OCI-LY1 (cell line): ENCODE results near the gene BLOC1S1.
A peak's percentile ranks its signal among the peaks of the same experiment; 100 is the strongest.

ENCODE experiments used
- H2AFZ ChIP-seq: fragments of 200-600 bp; sonication (generic), shearing (Covaris generic); 2 replicates; pipeline ENCODE4 v1.6.0; 2014; ENCODE audit warnings: antibody characterized with exemption, mild to moderate bottlenecking, low read length
- H3F3A ChIP-seq: fragments of 200-600 bp; sonication (generic), shearing (Covaris generic); 2 replicates; pipeline ENCODE4 v1.6.0; 2014; ENCODE audit warnings: mild to moderate bottlenecking, antibody characterized with exemption, low read length, moderate library complexity; ENCODE audit not compliant: insufficient read depth
- H3K27ac ChIP-seq: fragments of 200-600 bp; sonication (generic); 2 replicates; pipeline ENCODE4 v1.5.1; 2014; ENCODE audit warnings: low read length, mixed run types, mild to moderate bottlenecking, low read depth; ENCODE audit not compliant: poor library complexity, severe bottlenecking
- H3K27me3 ChIP-seq: fragments of 200-600 bp; sonication (generic); 2 replicates; pipeline ENCODE4 v1.6.0; 2014; ENCODE audit warnings: antibody characterized with exemption, mild to moderate bottlenecking, low read length, moderate library complexity; ENCODE audit not compliant: insufficient read depth
- H3K36me3 ChIP-seq: fragments of 200-600 bp; sonication (generic); 2 replicates; pipeline ENCODE4 v1.6.1; 2014; ENCODE audit warnings: mild to moderate bottlenecking, antibody characterized with exemption, low read length, moderate library complexity, mixed read lengths; ENCODE audit not compliant: insufficient read depth
- H3K4me1 ChIP-seq: fragments of 200-600 bp; sonication (generic); 2 replicates; pipeline ENCODE4 v1.5.1; 2014; ENCODE audit warnings: mild to moderate bottlenecking, low read length, moderate library complexity; ENCODE audit not compliant: insufficient read depth, severe bottlenecking
- H3K4me2 ChIP-seq: fragments of 200-600 bp; sonication (generic), shearing (Covaris generic); 2 replicates; pipeline ENCODE4 v1.6.1; 2014; ENCODE audit warnings: low read length
- H3K4me3 ChIP-seq: fragments of 200-600 bp; sonication (generic); 2 replicates; pipeline ENCODE4 v1.5.1; 2014; ENCODE audit warnings: low read length, low read depth, mild to moderate bottlenecking, mixed read lengths; ENCODE audit not compliant: poor library complexity, severe bottlenecking
- H3K79me2 ChIP-seq: fragments of 200-600 bp; shearing (Covaris generic); 2 replicates; pipeline ENCODE4 v1.6.1; 2016; ENCODE audit warnings: mixed run types, low read length, mixed read lengths; ENCODE audit not compliant: insufficient read depth
- H3K9ac ChIP-seq: fragments of 200-600 bp; sonication (generic), shearing (Covaris generic); 2 replicates; pipeline ENCODE4 v1.6.1; 2014; ENCODE audit warnings: mild to moderate bottlenecking, low read length, mixed read lengths
- H3K9me2 ChIP-seq: fragments of 200-600 bp; sonication (generic), shearing (Covaris generic); 2 replicates; pipeline ENCODE4 v1.6.1; 2014; ENCODE audit warnings: low read depth, mild to moderate bottlenecking, low read length, mixed read lengths
- H3K9me3 ChIP-seq: fragments of 200-600 bp; shearing (Covaris generic); 2 replicates; pipeline ENCODE4 v1.6.1; 2014; ENCODE audit warnings: low read length, mixed read lengths
- H4K20me1 ChIP-seq: fragments of 200-600 bp; sonication (generic), shearing (Covaris generic); 2 replicates; pipeline ENCODE4 v1.6.0; 2016; ENCODE audit warnings: mild to moderate bottlenecking, low read length; ENCODE audit not compliant: insufficient read depth
- CTCF ChIP-seq: fragments of 200-600 bp; sonication (generic), shearing (Covaris generic); IDR thresholded peaks from 2 replicates; pipeline ENCODE4 v1.5.1; 2017; ENCODE audit warnings: mild to moderate bottlenecking, antibody characterized with exemption, low read length, moderate library complexity, mixed read lengths
- EZH2 ChIP-seq: fragments of 200-600 bp; sonication (generic), shearing (Covaris generic); IDR thresholded peaks from 2 replicates; pipeline ENCODE4 v1.8.0; 2017; ENCODE audit warnings: borderline replicate concordance, mixed run types, mild to moderate bottlenecking, antibody characterized with exemption, low read length, moderate library complexity, mixed read lengths

BLOC1S1 gene

GRCh38 chr12:55706568-55707218 is 9.2 kb upstream of the BLOC1S1 start:
- H3K9ac ChIP-seq, result no peak overlapping the region

GRCh38 chr12:55707219-55707671 is 8.6 kb upstream of the BLOC1S1 start:
- peak overlapping the region; percentile 14 for H3K4me3 ChIP-seq
- H3K36me3 ChIP-seq, result no peaks in the 10 kb centered on the region
- H3F3A ChIP-seq, result no peaks in the 10 kb centered on the region
- no peak for TF ChIP-seq EZH2
- TF ChIP-seq CTCF, result no peak
- peak overlapping the region; percentile 35; the same call in 1 of the 2 replicates for H3K4me2 ChIP-seq
- H3K9me3 ChIP-seq, result no peaks in the 10 kb centered on the region
- H3K9ac ChIP-seq, result no peak overlapping the region
- peaks cover 18% of the 10 kb centered on the region for H3K27me3 ChIP-seq
- no peaks in the 10 kb centered on the region for H3K9me2 ChIP-seq
- no peaks in the 10 kb centered on the region for H3K79me2 ChIP-seq
- no peaks in the 10 kb centered on the region for H4K20me1 ChIP-seq
- H2AFZ ChIP-seq, result no peak overlapping the region
- no peak overlapping the region for H3K27ac ChIP-seq
- H3K4me1 ChIP-seq, result peaks cover 7% of the 10 kb centered on the region

More at GRCh38 chr12:55706568-55707218, 9.2 kb upstream of the BLOC1S1 start:
- Histone ChIP-seq H3F3A (no peaks in the 10 kb centered on the region), H3K36me3 (no peaks in the 10 kb centered on the region), H4K20me1 (no peaks in the 10 kb centered on the region), H3K9me3 (no peaks in the 10 kb centered on the region), H3K4me2 (no peak overlapping the region), H3K27me3 (peaks cover 18% of the 10 kb centered on the region), H3K27ac (no peak overlapping the region), H3K4me3 (no peak overlapping the region), H3K79me2 (no peaks in the 10 kb centered on the region), H3K4me1 (peaks cover 7% of the 10 kb centered on the region), H2AFZ (no peak overlapping the region), H3K9me2 (no peaks in the 10 kb centered on the region)
- TF ChIP-seq EZH2, result no peak
- TF ChIP-seq CTCF, result no peak

GRCh38 chr12:55707841-55708694 is 7.8 kb upstream of the BLOC1S1 start, which contains the start of gene ITGA7:
Gene ITGA7 (minus strand): TSS chr12:55707904. CDS start chr12:55707682, 222 bp downstream.
- peaks cover 17% of the 10 kb centered on the region for H3K27me3 ChIP-seq
- H3K9me3 ChIP-seq, result no peaks in the 10 kb centered on the region
- TF ChIP-seq EZH2 (no peak), CTCF (no peak)
- H2AFZ ChIP-seq, result no peak within 1 kb of the TSS
- no peaks in the 10 kb centered on the region for H3K36me3 ChIP-seq
- no peak within 1 kb of the TSS for H3K27ac ChIP-seq
- H3K79me2 ChIP-seq, result no peaks in the 10 kb centered on the region
- peak within 1 kb of the TSS; percentile 65 for H3K4me2 ChIP-seq
- no peaks in the 10 kb centered on the region for H3K9me2 ChIP-seq
- peaks cover 7% of the 10 kb centered on the region for H3K4me1 ChIP-seq
- H3F3A ChIP-seq, result no peaks in the 10 kb centered on the region
- H3K4me3 ChIP-seq, result peak within 1 kb of the TSS; percentile 50
- no peaks in the 10 kb centered on the region for H4K20me1 ChIP-seq
- H3K9ac ChIP-seq, result no peak within 1 kb of the TSS
